Esophagus mucosa (tissue), 1 donor: ENCODE data around the gene TEX54. TPM values are rescaled to one million over a fixed set of nuclear protein-coding genes. Genes with fewer than 3 reads are reported as not detected.

Source experiments
- ATAC-seq: fragments of 200-7000 bp; cut with Tn5 transposase; one replicate; pipeline ENCODE4 v1.9.1; 2020
- total RNA-seq: library from RNA; stranded (reverse); gene quantifications from one replicate; pipeline ENCODE4 v1.2.4, GENCODE V29; 2023
- donor health status: DM: yes; HTN: yes; CAD: no.

TEX54 gene
- total RNA-seq, 1 donor from 2014 or later = not detected

DNA sequence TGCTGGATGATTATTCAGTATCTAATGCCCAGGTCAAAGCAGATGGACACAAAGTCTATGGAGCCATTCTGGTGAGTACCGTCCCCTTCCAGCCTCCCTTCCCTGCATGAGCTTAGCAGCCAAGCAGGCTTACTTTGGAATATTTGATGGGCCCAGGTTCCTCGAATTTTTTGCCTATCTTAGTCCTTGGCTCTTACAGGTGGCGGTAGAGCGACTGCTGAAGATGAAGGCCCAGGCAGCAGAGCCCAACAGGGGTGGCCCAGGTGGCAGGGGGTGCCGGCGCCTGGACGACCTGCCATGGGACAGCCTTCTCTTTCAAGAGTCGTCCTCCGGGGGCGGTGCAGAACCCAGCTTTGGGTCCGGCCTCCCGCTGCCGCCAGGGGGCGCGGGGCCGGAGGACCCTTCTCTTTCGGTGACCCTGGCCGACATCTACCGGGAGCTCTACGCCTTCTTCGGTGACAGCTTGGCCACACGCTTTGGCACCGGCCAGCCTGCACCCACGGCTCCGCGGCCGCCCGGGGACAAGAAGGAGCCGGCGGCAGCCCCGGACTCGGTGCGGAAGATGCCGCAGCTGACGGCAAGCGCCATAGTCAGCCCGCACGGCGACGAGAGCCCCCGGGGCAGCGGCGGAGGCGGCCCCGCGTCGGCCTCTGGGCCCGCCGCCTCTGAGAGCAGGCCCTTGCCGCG, 46.2 kb downstream of the TEX54 start:
- ATAC-seq = peak; percentile 70

DNA sequence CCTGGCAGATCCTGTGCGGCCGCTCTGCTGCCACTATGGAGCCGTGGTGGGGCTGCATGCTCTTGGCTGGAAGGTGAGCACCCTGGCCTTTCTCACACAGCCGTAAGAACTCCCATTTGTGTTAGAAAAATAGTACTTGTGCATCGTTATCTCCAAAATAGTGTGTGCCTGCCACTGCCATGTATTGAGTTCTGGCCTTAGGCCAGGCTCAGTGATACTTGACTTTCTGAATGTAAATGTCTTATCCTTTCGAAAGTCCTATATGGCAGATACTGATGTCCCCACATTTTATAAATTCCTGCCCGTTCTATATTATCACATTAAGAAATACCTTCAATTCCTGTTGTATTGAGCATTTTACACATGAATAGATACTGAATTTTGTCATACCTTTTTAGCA, 49.9 kb downstream of the TEX54 start:
- ATAC-seq = no peak

Other genes with a start within 250 kb of the TEX54 start
- gene TUT1, start 241.3 kb downstream of the TEX54 start, total RNA-seq = 9.3 TPM
- 88.4 TPM for gene MTA2, start 231.0 kb downstream of the TEX54 start, total RNA-seq
- 64.9 TPM for gene EML3, start 220.1 kb downstream of the TEX54 start, total RNA-seq
- 4.9 TPM for gene ROM1, start 219.6 kb downstream of the TEX54 start, total RNA-seq
- 11.3 TPM for gene B3GAT3, start 210.9 kb downstream of the TEX54 start, total RNA-seq
- 175 TPM for gene GANAB, start 186.2 kb downstream of the TEX54 start, total RNA-seq
- 14.1 TPM for gene INTS5, start 179.5 kb downstream of the TEX54 start, total RNA-seq
- 48.7 TPM for gene C11orf98, start 167.6 kb downstream of the TEX54 start, total RNA-seq
- 20.2 TPM for gene CSKMT, start 167.5 kb downstream of the TEX54 start, total RNA-seq
- gene UQCC3, start 161.2 kb downstream of the TEX54 start, total RNA-seq = 8.8 TPM
- 4.7 TPM for gene LBHD1, start 160.6 kb downstream of the TEX54 start, total RNA-seq
- 65.6 TPM for gene UBXN1, start 153.8 kb downstream of the TEX54 start, total RNA-seq
- gene LRRN4CL, start 143.3 kb downstream of the TEX54 start, total RNA-seq = 1.1 TPM
- 42.4 TPM for gene BSCL2, start 125.4 kb downstream of the TEX54 start, total RNA-seq
- not detected for gene GNG3, start 125.2 kb downstream of the TEX54 start, total RNA-seq
- 29.5 TPM for gene HNRNPUL2, start 105.4 kb downstream of the TEX54 start, total RNA-seq
- 13.5 TPM for gene TTC9C, start 104.4 kb downstream of the TEX54 start, total RNA-seq
- gene ZBTB3, start 78.7 kb downstream of the TEX54 start, total RNA-seq = 8.0 TPM
- gene POLR2G, start 71.3 kb downstream of the TEX54 start, total RNA-seq = 75.5 TPM
- gene TAF6L, start 61.4 kb downstream of the TEX54 start, total RNA-seq = 10.3 TPM
- 30.2 TPM for gene TMEM179B, start 45.4 kb downstream of the TEX54 start, total RNA-seq
- 10.0 TPM for gene TMEM223, start 40.8 kb downstream of the TEX54 start, total RNA-seq
- 39.1 TPM for gene NXF1, start 27.4 kb downstream of the TEX54 start, total RNA-seq
- 25.1 TPM for gene STX5, start 790 bp downstream of the TEX54 start, total RNA-seq
- gene WDR74, start 6.7 kb upstream of the TEX54 start, total RNA-seq = 41.0 TPM
- 233 TPM for gene SLC3A2, start 48.1 kb upstream of the TEX54 start, total RNA-seq
- not detected for gene CHRM1, start 88.5 kb upstream of the TEX54 start, total RNA-seq
- gene SLC22A6, start 152.1 kb upstream of the TEX54 start, total RNA-seq = not detected
- gene SLC22A8, start 183.0 kb upstream of the TEX54 start, total RNA-seq = not detected